ENCODE results near the gene COL7A1.

DNA sequence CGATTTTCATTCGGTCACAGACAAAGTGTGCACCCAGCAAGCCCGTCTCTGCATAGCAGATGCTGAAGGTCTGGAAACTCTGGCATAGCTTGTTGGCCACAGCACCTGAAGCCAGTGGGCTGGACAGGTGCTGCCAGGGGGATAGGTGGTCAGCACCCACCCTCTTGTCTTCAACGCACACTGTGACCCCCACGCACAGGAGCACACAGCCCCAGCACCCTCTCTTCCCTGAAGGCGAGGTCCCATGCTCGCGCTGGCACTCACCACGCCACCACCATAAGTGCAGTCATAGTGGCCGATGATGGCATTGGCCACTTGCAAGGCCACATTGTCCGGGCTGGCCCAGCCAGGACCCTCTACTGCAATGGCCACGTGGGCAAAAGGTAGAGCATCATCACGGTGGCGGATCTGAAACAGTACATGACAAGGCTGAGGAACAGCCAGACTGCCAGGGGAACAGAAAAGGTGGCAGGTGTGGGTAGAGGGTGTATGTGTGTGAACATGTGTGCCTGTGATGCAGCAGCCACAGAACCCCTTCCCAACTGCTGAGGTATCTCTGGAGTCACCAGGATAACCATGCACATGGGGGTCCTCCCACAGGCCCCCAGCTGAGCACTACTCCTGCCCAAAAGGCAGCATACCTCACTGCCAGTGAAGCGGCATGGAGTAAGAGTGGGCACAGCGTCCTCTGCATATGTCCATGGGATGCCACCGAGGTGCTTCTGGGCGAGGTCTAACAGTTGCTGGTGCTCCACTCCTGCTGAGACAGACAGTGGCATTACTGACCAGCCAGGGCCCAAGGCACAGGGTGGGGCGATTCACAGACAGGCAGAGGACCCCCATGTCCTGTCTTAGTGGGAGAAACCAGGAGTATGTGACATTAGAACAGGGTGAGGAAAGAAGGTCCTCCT, 5.8 kb upstream of the COL7A1 start:
- TF ChIP-seq TAF1 (IDR thresholded peaks at IDR 0.05; ENCODE audit: low read depth), result no peak
- no peak for TF ChIP-seq USF1 (IDR thresholded peaks at IDR 0.05)
- TF ChIP-seq CEBPB (IDR thresholded peaks at IDR 0.05), result no peak
- no peak for TF ChIP-seq NFIC (IDR thresholded peaks at IDR 0.05)
- TF ChIP-seq, protein P1, sequence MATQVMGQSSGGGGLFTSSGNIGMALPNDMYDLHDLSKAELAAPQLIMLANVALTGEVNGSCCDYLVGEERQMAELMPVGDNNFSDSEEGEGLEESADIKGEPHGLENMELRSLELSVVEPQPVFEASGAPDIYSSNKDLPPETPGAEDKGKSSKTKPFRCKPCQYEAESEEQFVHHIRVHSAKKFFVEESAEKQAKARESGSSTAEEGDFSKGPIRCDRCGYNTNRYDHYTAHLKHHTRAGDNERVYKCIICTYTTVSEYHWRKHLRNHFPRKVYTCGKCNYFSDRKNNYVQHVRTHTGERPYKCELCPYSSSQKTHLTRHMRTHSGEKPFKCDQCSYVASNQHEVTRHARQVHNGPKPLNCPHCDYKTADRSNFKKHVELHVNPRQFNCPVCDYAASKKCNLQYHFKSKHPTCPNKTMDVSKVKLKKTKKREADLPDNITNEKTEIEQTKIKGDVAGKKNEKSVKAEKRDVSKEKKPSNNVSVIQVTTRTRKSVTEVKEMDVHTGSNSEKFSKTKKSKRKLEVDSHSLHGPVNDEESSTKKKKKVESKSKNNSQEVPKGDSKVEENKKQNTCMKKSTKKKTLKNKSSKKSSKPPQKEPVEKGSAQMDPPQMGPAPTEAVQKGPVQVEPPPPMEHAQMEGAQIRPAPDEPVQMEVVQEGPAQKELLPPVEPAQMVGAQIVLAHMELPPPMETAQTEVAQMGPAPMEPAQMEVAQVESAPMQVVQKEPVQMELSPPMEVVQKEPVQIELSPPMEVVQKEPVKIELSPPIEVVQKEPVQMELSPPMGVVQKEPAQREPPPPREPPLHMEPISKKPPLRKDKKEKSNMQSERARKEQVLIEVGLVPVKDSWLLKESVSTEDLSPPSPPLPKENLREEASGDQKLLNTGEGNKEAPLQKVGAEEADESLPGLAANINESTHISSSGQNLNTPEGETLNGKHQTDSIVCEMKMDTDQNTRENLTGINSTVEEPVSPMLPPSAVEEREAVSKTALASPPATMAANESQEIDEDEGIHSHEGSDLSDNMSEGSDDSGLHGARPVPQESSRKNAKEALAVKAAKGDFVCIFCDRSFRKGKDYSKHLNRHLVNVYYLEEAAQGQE (IDR thresholded peaks at IDR 0.05; ENCODE audit: low read depth), result no peak
- TF ChIP-seq EGR1 (IDR thresholded peaks at IDR 0.05), result no peak
- TF ChIP-seq, protein P2, sequence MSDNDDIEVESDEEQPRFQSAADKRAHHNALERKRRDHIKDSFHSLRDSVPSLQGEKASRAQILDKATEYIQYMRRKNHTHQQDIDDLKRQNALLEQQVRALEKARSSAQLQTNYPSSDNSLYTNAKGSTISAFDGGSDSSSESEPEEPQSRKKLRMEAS (IDR thresholded peaks at IDR 0.05), result no peak
- TF ChIP-seq EP300 (IDR thresholded peaks at IDR 0.05; ENCODE audit: borderline replicate concordance), result no peak
- TF ChIP-seq TCF12 (IDR thresholded peaks at IDR 0.05; ENCODE audit: low read depth), result no peak
